Prostate gland (tissue), 2 donors: Measurements from ENCODE around the gene SPON2.

Source experiments
- POLR2A ChIP-seq: fragments of 450-650 bp; IDR thresholded peaks from one replicate; pipeline ENCODE4 v1.6.1; 2016; ENCODE audit warnings: antibody characterized with exemption, mild to moderate bottlenecking
- POLR2AphosphoS5 ChIP-seq: sonication (generic); formaldehyde crosslinking; IDR thresholded peaks from one replicate; pipeline ENCODE4 v1.6.1; 2017; ENCODE audit warnings: antibody characterized with exemption
- TF ChIP-seq, protein P1 (sequence below), 4 experiments: fragments of 200-600 bp in 2 of 4; fragments of 450-650 bp in 2 of 4; sonication (generic) in 2 of 4; IDR thresholded peaks; 1 replicate in 3 of 4; 2 replicates in 1 of 4; pipeline ENCODE4 v1.5.1; 2016 to 2019; ENCODE audit warnings: antibody characterized with exemption in 4 of 4, mild to moderate bottlenecking in 2 of 4, moderate library complexity in 2 of 4

GRCh38 chr4:1219566-1219950 is 47.2 kb upstream of the SPON2 start:
- TF ChIP-seq, protein P1, sequence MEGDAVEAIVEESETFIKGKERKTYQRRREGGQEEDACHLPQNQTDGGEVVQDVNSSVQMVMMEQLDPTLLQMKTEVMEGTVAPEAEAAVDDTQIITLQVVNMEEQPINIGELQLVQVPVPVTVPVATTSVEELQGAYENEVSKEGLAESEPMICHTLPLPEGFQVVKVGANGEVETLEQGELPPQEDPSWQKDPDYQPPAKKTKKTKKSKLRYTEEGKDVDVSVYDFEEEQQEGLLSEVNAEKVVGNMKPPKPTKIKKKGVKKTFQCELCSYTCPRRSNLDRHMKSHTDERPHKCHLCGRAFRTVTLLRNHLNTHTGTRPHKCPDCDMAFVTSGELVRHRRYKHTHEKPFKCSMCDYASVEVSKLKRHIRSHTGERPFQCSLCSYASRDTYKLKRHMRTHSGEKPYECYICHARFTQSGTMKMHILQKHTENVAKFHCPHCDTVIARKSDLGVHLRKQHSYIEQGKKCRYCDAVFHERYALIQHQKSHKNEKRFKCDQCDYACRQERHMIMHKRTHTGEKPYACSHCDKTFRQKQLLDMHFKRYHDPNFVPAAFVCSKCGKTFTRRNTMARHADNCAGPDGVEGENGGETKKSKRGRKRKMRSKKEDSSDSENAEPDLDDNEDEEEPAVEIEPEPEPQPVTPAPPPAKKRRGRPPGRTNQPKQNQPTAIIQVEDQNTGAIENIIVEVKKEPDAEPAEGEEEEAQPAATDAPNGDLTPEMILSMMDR (IDR thresholded peaks at IDR 0.05): no peak
- TF ChIP-seq POLR2A: no peak
- TF ChIP-seq POLR2AphosphoS5: no peak
